Retinal pigment epithelial cell (primary cell): ENCODE data around the gene SLC9A1.

Experiments
- DNase-seq: peaks from one replicate; pipeline ENCODE4 v3.0.0-alpha.2; 2010; ENCODE audit warnings: low read depth
- H3K4me3 ChIP-seq: 2 replicates; pipeline ENCODE4 v1.5.1; 2011; ENCODE audit warnings: mild to moderate bottlenecking, low read length, control low read depth, moderate library complexity
- CTCF ChIP-seq: conservative IDR thresholded peaks from 2 replicates; pipeline ENCODE4 v1.5.1; 2011; ENCODE audit warnings: low read depth, low read length, control low read depth, inconsistent platforms

The SLC9A1 gene

GRCh38 chr1:27084107-27084506 lies 70.8 kb downstream of the SLC9A1 start:
- DNase-seq: no peak
- no peak for TF ChIP-seq CTCF

GRCh38 chr1:27077968-27078367 lies 77.0 kb downstream of the SLC9A1 start:
- no peak for DNase-seq
- no peak for TF ChIP-seq CTCF
- H3K4me3 ChIP-seq: no peak overlapping the region

More at GRCh38 chr1:27084107-27084506, 70.8 kb downstream of the SLC9A1 start:
- no peak overlapping the region for H3K4me3 ChIP-seq

- no peak for DNase-seq
- TF ChIP-seq CTCF: no peak
- H3K4me3 ChIP-seq: no peak overlapping the region
Observed at GRCh38 chr1:27076803-27077202, 78.1 kb downstream of the SLC9A1 start.

- no peak for DNase-seq
- H3K4me3 ChIP-seq: no peak overlapping the region
- TF ChIP-seq CTCF: no peak
Observed at GRCh38 chr1:27074175-27074780, 80.6 kb downstream of the SLC9A1 start.

GRCh38 chr1:27071049-27071416 lies 83.9 kb downstream of the SLC9A1 start:
- no peak for TF ChIP-seq CTCF
- no peak overlapping the region for H3K4me3 ChIP-seq
- no peak for DNase-seq

GRCh38 chr1:27070390-27071048 lies 84.4 kb downstream of the SLC9A1 start:
- no peak for TF ChIP-seq CTCF
- no peak overlapping the region for H3K4me3 ChIP-seq
- DNase-seq: no peak

GRCh38 chr1:27068922-27069321 lies 86.0 kb downstream of the SLC9A1 start:
- DNase-seq: no peak
- H3K4me3 ChIP-seq: no peak overlapping the region
- TF ChIP-seq CTCF: no peak
